Inferior parietal cortex (tissue), 1 donor: Measurements from ENCODE around the gene MUSTN1.

Experiments
- DNase-seq: peaks from one replicate; pipeline ENCODE4 v3.0.0-alpha.2; 2016; ENCODE audit errors: extremely low spot score

Gene MUSTN1

DNA sequence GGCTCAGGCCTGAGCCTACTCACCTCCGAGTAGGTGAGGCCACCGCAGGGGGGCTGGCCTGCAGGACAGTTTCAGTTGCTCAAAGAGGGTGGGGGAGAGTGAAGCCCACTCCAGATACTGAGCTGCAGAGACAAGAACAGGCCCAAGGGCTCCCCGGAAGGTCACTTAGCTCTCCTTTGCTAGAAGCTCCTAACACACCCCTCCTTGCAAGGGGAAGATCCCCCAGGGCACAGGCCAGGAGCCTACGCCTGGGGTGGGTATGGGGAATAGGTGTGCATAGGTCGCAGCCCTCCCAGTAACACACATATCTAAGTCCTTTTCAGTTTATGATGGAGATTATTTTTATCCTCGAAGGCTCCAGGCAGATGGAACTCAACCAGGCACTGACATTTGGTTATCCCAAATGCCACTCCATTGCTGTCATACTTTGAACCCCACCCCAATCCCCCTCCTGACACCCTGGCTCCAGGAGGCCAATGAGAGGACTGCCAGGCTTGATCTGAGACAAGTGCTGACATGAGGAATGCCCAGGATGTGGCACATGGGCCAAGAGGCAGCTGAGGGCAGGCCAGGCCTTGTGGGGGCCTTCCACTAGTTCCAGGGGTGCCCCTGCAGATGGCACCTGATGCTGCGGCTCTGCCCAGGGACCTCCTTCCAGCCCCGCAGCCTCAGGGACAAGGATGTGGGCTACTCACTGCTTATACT, 1.1 kb upstream of the MUSTN1 start:
- DNase-seq, result no peak

- DNase-seq, result no peak
Measured at GRCh38 chr3:52833202-52833601, 1.6 kb downstream of the MUSTN1 start.

DNA sequence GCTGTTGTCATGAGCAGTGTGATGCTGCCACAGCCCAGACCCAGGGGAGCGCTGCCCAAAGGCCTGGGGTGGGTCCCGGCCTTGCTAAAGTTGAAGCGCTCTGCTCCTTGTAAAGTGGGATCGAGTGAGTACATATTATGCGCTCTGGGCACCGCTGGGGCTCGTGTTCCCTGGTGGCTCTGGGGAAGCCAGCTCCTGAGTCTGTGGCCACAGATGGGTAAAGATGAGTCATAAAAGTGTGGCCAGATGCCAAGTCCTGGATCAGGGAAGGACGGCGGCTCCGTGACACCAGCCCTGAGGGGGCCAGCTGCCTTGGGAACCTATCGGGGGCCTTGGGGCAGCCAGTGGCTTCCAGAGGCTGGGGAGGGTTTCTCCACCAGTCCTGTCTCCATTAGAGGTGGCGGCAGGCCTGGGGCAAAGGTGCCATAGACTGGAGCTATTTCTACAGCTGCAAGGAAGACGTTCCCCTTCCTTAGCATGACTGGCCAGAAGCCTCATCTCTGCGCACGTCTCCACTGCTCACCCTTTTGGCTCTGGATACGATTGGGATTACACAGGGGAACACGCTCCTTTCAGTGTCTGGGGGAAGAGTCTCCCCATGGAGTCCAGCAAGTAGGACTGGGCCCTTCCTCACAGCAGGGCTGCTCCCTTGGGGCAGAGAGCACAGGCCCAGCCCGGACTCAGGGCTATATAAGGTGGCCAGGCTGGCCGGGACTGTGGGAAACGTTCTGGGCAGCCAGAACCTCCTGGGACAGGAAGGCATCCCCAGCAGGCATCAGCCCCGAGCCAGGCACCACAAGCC, 3.1 kb downstream of the MUSTN1 start:
- peak; percentile 40 for DNase-seq

DNA sequence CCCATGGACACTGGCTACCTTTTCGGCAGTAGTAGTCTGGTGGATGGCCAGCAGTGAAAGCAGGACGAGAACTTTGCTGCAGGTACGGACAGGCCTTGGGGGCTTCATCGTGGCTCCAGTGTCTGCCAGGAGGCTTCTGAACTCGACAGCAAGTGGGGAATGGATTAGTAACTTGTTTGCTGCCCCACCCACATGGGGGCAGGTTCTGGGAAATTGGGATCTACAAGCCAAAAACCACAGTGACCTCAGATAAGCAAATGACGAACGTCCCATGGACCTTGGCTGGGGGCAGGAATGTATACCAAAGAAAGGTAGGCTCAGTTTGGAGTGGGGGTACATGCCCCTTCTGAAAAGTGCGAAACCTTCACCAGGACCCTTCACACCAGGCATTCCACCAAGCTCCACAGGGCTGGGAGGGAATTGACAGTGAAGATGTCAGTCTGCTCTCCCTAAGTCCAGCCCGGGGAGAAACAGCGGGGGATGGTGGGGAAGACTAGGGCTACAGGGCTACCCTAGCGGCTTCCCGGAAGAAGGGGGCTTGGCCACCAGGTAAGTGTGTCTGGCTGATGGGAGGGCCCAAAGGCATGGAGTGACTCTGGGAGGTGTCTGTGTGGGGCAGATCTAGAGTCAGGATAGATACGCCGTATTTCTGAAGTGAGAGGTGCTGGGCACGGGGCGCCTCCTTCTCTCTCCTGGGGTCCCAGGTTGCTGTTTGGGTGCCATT, 4.1 kb downstream of the MUSTN1 start, which contains the start of gene ITIH4:
Gene ITIH4, minus strand, starts transcription at position 138 of the 724 bp plus-strand sequence. Its CDS starts 30 bp downstream, at position 108.
- DNase-seq, result no peak

DNA sequence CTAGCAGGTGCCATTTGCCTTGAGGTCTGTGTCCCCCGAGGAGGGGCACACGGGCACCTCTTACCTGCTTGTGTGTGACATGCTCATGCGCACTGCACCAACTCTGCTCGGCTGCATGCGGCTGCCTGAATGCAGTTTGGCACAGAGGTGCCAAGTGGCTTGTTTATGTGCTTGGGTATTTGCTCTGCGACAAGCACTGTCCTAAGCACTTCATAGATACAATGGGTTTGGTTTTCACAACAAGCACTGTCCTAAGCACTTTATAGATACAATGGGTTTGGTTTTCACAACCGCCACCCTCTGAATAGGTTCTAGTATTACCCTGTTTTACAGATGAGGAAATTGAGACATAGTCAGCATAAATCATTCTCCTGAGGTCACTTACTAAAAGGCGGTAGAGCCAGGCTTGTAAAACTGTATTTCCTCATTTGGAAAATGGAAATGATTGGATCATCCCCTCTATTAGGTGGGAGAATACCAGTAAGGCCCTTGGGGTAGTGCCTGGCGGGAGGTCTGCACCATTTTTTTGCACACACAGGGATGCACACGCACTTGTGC, 4.8 kb downstream of the MUSTN1 start:
- DNase-seq, result no peak

- no peak for DNase-seq
Measured at GRCh38 chr3:52829482-52829881, 5.3 kb downstream of the MUSTN1 start.

- DNase-seq, result no peak
Measured at GRCh38 chr3:52827866-52828376, 6.9 kb downstream of the MUSTN1 start.

DNA sequence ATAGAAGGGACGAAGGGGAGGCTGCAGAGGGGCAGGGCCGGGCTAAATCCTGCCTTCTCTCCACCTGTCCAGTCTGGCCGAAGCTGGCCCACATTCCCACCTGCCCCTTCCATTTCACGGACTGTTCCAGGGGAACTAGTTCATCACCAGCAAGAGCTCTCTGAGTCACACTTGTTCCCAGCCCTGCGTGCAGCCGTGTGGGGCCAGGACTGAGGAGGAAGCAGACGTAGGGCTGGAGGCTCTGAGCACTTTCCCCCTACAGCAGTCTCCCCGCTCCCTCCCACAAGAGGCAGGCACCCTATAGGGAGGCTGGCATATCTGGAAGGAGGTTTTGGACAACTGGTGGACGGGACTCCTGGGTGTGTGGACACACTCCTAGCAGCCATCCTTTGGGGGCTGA, 7.4 kb downstream of the MUSTN1 start:
- DNase-seq, result no peak

- no peak for DNase-seq
Measured at GRCh38 chr3:52824037-52824436, 10.8 kb downstream of the MUSTN1 start.

DNA sequence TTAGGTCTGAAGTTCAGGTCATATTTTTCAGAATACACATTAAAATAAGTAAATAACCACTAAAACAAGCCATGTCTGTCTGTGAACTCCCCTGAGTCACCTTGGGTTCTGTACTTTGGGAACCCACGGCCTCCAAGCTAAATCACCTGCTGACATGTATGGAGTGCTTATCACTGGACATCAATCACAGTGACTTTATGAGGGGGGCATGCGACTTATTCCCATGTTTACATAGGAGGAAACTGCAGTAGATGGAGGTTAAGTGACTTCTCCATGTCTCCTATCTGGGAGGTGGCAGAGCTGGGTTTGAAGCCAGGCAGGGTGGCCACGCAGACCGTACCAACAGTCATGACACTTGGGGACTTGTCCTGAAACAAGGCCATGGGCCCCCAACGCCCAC, 12.5 kb downstream of the MUSTN1 start:
- no peak for DNase-seq

GRCh38 chr3:52820736-52821135, 14.1 kb downstream of the MUSTN1 start:
- no peak for DNase-seq

DNA sequence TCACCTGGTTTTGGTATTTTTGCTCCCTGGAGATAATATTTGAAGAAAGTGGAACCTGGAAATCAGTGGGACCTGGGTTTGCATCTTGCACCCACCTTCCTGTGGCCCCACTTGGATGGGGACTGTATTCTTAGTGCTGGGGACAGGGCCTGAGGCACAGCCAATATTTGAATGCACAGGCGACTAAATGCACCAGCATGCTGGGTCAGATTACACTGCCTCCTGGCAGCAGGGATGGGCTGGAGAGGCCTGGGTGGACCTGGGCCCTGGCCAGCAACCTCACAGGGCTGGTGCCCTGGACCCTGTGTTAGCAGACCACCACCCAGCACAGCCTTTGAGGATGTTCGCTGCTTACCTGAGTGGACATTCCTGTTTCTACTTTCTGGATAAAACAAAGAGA, 14.9 kb downstream of the MUSTN1 start:
- no peak for DNase-seq

- no peak for DNase-seq
Measured at GRCh38 chr3:52817860-52818259, 17.0 kb downstream of the MUSTN1 start.

DNA sequence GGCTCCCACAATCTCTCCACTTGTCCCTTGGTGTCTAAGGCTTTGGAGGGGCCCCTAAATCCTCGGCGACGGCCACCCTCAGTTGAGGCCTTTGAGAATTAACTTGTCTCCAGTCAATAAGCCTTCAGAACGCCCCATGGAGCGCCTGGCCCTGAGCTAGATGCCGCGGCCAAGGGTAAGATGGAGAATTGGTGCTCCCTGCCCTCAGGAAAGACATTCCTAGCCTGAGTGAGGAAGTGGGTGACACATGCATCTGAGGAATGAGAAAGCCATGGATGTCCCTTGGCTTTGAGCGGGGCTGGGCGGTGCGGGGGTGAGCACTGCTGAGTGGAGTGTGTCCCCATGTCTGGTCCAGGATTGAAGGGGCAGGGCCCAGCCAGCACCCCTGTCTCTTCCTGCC, 17.6 kb downstream of the MUSTN1 start:
- no peak for DNase-seq

- no peak for DNase-seq
Measured at GRCh38 chr3:52816654-52817053, 18.2 kb downstream of the MUSTN1 start.

DNA sequence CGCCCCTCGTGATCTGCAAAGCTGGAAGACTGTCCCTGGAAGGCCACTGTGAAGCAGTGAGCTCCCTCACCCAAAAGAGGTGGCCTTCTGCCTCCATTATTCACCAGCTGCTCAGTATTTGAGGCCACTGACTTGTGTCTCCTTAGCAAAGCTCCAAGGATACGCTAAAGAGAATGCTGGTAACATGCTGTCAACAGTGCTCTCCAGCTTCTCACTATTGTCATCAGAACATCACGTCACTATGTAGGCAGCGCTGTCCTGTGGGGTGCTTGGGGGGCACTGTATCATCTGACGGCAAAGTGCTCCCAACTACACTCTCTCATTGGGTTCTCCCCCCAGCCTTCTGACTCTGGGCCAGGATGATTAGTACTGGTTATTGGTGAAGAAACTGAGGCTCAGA, 18.6 kb downstream of the MUSTN1 start:
- DNase-seq, result no peak

- no peak for DNase-seq
Measured at GRCh38 chr3:52813810-52814209, 21.0 kb downstream of the MUSTN1 start.

DNA sequence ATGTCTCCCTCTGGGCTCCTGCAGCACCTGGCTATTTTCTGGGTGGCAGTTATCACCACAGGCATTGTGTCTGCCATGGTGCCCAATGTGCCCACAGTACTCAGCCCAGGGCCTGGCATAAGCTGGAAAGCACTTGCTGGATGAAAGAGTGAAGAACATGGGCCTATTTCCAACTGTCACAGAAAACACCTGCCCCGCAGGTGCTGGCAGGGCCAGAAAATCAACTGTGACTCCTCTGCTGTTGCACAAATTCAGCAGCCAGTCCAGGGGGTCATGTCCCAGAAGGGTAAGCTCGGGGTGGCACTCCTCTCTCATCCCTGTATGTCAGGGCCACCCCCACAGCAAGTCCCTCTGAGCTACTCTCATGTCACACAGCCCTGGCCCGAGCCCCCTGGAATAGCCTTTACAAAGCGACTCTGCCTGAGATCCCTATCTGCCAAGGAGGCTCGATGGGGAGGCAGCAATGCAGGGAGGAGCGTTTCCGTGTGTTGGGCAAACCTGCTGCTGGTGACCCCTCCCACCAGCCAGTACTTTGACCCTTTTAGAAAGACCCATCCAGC, 23.3 kb downstream of the MUSTN1 start:
- DNase-seq, result no peak

DNA sequence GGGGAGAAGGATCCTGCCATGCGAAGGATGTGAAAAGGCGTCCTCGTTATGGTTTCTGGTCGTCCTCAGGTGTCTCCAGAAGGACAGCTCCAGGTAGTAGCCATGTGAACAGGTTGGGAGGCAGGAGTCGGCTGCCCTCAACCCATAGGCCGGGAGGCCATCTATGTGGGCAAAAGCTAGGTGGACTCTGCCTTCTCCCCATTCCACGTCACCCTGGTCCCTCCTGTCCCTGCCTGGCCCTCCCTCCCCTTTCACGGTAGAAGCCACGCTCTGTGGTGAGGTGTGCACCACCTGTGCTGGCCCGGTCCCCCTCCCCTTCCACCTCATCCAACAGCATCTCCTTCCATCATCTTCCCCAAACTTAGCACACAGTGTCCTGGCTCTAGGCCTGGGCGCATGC, 23.9 kb downstream of the MUSTN1 start:
- no peak for DNase-seq

GRCh38 chr3:52809662-52810377, 25.0 kb downstream of the MUSTN1 start:
- DNase-seq, result no peak

DNA sequence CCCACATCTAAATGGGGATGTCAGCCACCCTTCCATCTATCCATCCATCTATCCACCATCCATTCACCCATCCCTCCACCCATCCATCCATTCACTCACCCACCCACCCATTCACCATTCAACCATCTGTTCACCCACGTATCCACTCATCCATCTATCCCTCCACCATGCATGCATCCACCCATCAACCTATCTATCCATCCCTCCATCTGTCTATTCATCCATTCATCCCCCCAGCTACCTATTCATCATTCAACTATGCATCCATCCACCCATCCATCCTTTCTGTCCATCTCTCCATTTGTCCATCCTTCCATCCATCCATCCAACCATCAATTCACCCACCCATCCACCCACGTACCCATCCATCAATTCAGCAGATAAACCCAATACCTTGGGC, 25.7 kb downstream of the MUSTN1 start:
- no peak for DNase-seq
